SK-N-MC (cell line): ENCODE measurements around the gene DIPK1B.

ENCODE experiments used
- DNase-seq: peaks from one replicate; pipeline ENCODE4 v3.0.0-alpha.2; 2011; ENCODE audit warnings: low read depth, low spot score
- H3K27ac ChIP-seq: fragments of 200-600 bp; sonication (generic); 2 replicates; pipeline ENCODE4 v1.5.1; 2016; ENCODE audit warnings: mixed run types
- H3K36me3 ChIP-seq: fragments of 200-600 bp; sonication (generic); 2 replicates; pipeline ENCODE4 v1.6.1; 2017; ENCODE audit warnings: antibody characterized with exemption, low read length, mixed read lengths; ENCODE audit not compliant: insufficient read depth
- H3K4me3 ChIP-seq: fragments of 200-600 bp; sonication (generic); 2 replicates; pipeline ENCODE4 v1.5.1; 2016
- H3K9ac ChIP-seq: fragments of 200-600 bp; sonication (generic); 2 replicates; pipeline ENCODE4 v1.8.0; 2017; ENCODE audit warnings: mixed run types, mixed read lengths; ENCODE audit not compliant: insufficient read length
- H3K9me3 ChIP-seq: fragments of 200-600 bp; sonication (generic); 2 replicates; pipeline ENCODE4 v1.6.1; 2017; ENCODE audit warnings: low read depth, mild to moderate bottlenecking, antibody characterized with exemption, low read length, moderate library complexity, mixed read lengths
- EZH2 ChIP-seq: fragments of 200-600 bp; sonication (generic); IDR thresholded peaks from one replicate; pipeline ENCODE4 v1.6.1; 2017; ENCODE audit warnings: antibody characterized with exemption
- FOXP2 ChIP-seq: optimal IDR thresholded peaks from 2 replicates; pipeline ENCODE3; 2011; ENCODE audit warnings: mild to moderate bottlenecking, moderate library complexity; ENCODE audit not compliant: insufficient read depth; ENCODE audit errors: extremely low read length, control extremely low read depth
- POLR2AphosphoS5 ChIP-seq: IDR thresholded peaks from 2 replicates; pipeline ENCODE4 v1.6.1; 2012; ENCODE audit warnings: mild to moderate bottlenecking, low read depth, low read length, borderline replicate concordance

The DIPK1B gene

DNA sequence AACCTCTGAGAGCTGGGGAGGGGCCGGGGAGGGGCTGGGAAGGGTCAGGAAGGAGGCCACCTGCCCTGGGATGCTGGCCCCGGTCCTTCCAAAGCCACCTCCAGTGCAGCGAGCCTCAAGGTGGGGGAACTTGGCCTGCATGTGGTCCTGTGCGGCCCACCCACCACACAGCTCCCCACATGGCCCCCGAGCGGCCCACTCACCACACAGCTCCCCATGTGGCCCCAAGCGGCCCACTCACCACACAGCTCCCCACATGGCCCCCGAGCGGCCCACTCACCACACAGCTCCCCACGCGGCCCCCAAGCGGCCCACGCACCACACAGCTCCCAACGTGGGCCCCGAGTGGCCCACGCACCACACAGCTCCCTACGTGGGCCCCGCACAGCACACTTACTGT lies 32.4 kb downstream of the DIPK1B start:
- Histone ChIP-seq H3K36me3 (no peaks in the 10 kb centered on the region), H3K27ac (no peak overlapping the region), H3K9ac (no peak overlapping the region), H3K4me3 (no peak overlapping the region), H3K9me3 (no peaks in the 10 kb centered on the region)
- no peak for TF ChIP-seq EZH2
- TF ChIP-seq POLR2AphosphoS5 = no peak
- no peak for TF ChIP-seq FOXP2
- DNase-seq = no peak

DNA sequence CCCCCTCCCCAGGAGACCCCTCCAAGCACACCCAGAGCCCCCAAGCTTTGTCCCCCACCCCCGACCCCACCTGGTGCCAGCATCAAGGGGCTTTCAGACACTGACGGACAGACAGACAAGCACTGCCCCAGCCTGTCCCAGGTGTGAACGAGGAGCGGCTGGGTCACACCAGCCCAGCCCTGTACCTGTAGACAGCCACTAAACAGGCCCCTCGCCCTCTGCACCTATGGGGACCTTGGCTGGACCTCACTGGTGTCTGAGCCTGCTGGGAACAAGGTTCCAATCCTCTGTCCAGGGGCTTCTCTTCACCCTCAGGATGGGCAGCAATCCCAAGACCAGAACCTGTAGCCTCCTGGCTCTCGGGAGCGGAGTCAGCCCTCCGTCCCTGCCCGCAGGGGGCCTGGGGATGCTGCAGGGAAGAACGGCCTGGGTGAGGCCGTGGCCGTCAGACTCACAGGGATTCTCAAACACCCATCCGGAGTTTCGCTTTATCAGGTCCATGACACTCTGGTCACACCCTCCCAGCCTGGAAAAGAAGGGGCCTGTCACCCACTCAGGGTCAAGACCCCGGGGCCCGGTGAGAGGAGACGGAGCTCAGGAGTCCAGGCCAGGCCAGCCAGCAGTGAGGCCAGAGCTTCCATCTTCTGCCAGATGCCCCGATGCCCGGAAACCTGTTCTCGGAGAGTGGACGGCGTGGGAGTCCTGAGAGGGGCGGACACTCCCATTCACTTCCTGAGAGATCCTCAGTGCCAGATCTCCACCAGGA lies 33.2 kb downstream of the DIPK1B start:
- Histone ChIP-seq H3K36me3 (no peaks in the 10 kb centered on the region), H3K9ac (no peak overlapping the region), H3K4me3 (no peak overlapping the region), H3K9me3 (no peaks in the 10 kb centered on the region), H3K27ac (no peak overlapping the region)
- no peak for DNase-seq
- TF ChIP-seq FOXP2 (no peak), EZH2 (no peak), POLR2AphosphoS5 (no peak)

- Histone ChIP-seq H3K27ac (no peak overlapping the region), H3K9me3 (no peaks in the 10 kb centered on the region), H3K9ac (no peak overlapping the region), H3K4me3 (no peak overlapping the region), H3K36me3 (no peaks in the 10 kb centered on the region)
- TF ChIP-seq EZH2 (no peak), POLR2AphosphoS5 (no peak), FOXP2 (no peak)
- DNase-seq = no peak
These were observed 33.8 kb downstream of the DIPK1B start for GRCh38 chr9:136746155-136746490.

DNA sequence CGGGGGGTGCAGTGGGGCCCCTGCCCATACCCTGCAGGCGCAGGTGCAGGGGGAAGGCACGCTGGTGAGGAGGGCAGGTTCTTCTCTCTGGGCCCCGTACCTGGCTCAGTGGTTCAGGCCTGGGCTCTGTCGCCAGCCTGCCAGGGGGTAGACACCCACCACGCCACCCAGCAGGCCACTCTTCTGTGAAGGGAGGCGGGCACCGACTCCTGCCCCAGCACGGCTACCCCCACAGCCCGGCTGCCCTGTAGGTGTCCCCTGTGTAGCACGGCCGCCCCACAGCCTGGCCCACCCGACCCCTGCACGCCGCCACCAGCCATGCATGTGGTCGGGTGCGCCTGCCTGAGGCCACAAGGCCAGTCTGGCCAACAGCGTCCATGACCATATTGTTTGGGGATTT lies 34.2 kb downstream of the DIPK1B start:
- Histone ChIP-seq H3K9me3 (no peaks in the 10 kb centered on the region), H3K36me3 (no peaks in the 10 kb centered on the region), H3K9ac (no peak overlapping the region), H3K27ac (no peak overlapping the region), H3K4me3 (no peak overlapping the region)
- TF ChIP-seq FOXP2 (no peak), EZH2 (no peak), POLR2AphosphoS5 (no peak)
- DNase-seq = no peak

GRCh38 chr9:136747161-136748060 lies 35.0 kb downstream of the DIPK1B start:
- Histone ChIP-seq H3K9me3 (no peaks in the 10 kb centered on the region; the same call in 1 of the 2 replicates), H3K4me3 (no peak overlapping the region), H3K36me3 (no peaks in the 10 kb centered on the region), H3K9ac (no peak overlapping the region), H3K27ac (no peak overlapping the region)
- TF ChIP-seq FOXP2 (no peak), POLR2AphosphoS5 (no peak), EZH2 (no peak)
- DNase-seq = no peak

DNA sequence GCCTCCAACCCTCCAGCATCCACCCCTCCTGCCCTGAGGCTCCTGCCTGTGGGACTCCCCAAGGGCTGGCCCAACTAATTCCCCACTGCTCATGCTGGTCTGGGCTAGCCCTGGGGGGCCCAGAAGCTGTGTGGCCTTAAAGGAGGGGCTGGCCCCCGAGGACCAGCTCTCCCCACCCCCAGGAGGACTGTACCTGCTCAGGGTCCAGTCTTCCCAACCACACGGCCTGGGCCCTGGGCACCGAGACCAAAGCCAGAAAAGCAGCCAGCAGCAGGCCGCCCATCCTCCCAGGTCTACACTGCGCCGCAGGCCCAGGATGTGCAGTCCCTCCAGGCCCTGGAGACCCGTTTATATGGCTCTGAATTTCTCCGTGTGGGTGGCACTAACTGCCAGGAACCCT lies 35.8 kb downstream of the DIPK1B start, which contains the start of gene LCN6:
Gene LCN6 (minus strand): TSS at position 325 of the 400 bp plus-strand sequence. CDS start 42 bp downstream, at position 283.
- DNase-seq = no peak
- H3K27ac ChIP-seq = no peak within 1 kb of the TSS
- no peaks in the 10 kb centered on the region for H3K36me3 ChIP-seq
- H3K9ac ChIP-seq = no peak within 1 kb of the TSS
- H3K9me3 ChIP-seq = no peaks in the 10 kb centered on the region; the same call in 1 of the 2 replicates
- no peak within 1 kb of the TSS for H3K4me3 ChIP-seq
- TF ChIP-seq EZH2 (no peak), FOXP2 (no peak), POLR2AphosphoS5 (no peak)

- no peak overlapping the region for H3K27ac ChIP-seq
- no peak for TF ChIP-seq FOXP2
- TF ChIP-seq POLR2AphosphoS5 = no peak
- no peak for TF ChIP-seq EZH2
- no peaks in the 10 kb centered on the region for H3K36me3 ChIP-seq
- no peaks in the 10 kb centered on the region; the same call in 1 of the 2 replicates for H3K9me3 ChIP-seq
- H3K4me3 ChIP-seq = no peak overlapping the region
- H3K9ac ChIP-seq = no peak overlapping the region
- DNase-seq = no peak
These were observed 36.6 kb downstream of the DIPK1B start for GRCh38 chr9:136748666-136749611.

DNA sequence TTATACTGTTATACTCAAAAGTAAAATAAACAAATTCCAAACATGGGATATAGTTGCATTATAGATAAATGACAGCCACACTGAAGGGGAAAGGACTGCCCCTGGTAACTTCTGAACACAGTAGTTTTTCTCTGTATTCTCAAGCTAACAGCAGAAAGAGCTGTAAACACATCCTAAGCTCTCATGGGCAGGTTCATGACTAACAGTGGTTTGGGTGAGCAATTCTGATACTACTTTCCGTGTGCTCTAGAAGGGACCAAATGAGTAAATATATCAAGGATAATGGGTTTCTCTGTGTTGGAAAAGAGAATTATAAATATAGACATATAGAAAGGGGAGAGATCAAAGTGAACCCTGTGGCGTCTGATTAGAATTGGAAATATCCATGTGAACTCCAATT lies 38.2 kb downstream of the DIPK1B start:
- H3K9me3 ChIP-seq = no peaks in the 10 kb centered on the region; the same call in 1 of the 2 replicates
- H3K27ac ChIP-seq = no peak overlapping the region
- no peak overlapping the region for H3K4me3 ChIP-seq
- no peak for TF ChIP-seq POLR2AphosphoS5
- TF ChIP-seq EZH2 = no peak
- no peak for TF ChIP-seq FOXP2
- no peak overlapping the region for H3K9ac ChIP-seq
- no peaks in the 10 kb centered on the region for H3K36me3 ChIP-seq
- DNase-seq = no peak
